GM21619 (cell line): ENCODE results near the gene UNC5CL.
A peak's percentile ranks its signal among the peaks of the same experiment; 100 is the strongest.
"Not testable (repeated sequence)": the region's sequence is repeated elsewhere in the genome, so short reads cannot be mapped to it uniquely, and the experiment has no call there.

Experiments used
- ATAC-seq: cut with Tn5 transposase; IDR thresholded peaks from one replicate; pipeline ENCODE4 v1.9.1; 2021; ENCODE audit not compliant: unreplicated experiment

UNC5CL gene

DNA sequence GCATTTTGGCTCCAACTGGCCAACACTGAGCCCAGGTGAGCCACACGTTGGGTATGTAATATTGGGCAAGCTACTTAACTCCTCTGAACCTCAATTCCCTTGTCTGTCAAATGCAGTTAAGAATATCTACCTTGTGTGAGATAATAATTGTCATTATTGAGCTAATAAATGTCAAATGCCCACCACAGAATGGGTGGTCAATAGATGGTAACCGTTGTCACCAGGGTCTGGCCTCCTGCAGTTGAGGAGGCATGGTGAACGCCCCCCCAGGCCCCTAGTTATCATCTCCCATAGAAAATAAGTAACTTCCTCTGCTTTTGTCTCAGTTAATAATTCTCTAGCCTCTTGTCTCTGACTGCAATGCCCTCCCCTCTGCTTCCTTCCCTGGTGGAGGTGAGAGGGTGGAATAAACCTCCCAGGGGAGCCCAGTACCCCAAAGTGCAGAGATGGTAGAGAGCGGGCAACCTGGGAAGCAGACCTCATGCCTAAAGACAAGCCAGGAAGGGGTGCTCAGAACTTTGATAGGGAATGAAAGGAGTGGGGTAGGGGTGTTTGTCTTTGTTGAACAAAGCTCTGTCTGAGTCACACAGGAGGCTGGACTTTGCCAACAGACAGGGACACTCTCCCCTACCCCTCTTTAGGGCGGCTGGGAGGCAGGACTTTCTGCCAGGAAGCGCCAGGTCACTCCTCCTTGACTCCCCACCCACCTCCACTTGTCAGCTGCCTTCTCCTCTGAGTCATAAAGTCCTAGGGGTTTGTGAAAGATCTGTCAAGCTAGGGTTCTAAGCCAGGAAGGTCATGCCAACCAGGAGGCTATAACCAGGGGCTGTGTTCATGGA, 1.3 kb upstream of the UNC5CL start:
- peak; percentile 69 for ATAC-seq

DNA sequence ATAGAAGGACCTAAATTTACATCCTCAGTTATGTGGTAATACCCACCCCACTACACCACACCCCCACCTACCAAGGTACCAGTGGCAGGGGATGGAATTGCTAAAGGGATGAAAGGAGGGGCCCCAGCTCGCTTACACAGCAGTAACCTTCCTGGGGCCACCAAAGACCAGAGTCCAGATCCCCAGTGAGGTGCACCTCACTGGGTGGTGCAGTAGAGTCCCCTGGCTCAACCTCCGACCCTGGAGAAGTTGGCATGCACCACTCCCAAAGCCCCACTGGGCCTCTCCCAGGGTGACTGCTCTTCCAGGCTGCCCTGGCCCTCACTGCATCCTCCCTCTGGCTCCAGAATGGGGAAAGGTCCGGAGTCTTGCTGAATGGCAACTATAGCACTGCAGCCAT, 816 bp downstream of the UNC5CL start:
- no peak for ATAC-seq

- ATAC-seq = no peak
Observed at GRCh38 chr6:41037107-41037900, 1.7 kb downstream of the UNC5CL start.

- no peak for ATAC-seq
Observed at GRCh38 chr6:41036601-41037000, 2.4 kb downstream of the UNC5CL start.

DNA sequence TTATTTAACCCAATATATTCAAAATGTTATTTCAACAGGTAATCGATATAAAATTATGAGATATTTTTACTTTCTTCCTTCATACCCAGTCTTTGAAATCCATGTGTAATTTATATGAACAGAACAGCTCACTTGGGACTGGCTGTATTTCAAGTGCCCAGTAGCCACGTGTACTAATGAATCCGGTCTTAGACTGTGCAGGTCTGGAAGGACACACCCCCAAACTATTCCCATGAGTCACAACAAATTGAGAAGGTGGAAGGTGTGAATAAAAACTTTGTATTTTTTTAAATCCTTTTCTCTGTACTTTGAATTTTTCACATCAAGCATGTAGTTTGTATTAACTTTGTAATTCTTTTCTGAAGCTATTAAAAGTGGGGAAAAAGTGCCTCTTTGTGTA, 2.8 kb downstream of the UNC5CL start:
- ATAC-seq = no peak

DNA sequence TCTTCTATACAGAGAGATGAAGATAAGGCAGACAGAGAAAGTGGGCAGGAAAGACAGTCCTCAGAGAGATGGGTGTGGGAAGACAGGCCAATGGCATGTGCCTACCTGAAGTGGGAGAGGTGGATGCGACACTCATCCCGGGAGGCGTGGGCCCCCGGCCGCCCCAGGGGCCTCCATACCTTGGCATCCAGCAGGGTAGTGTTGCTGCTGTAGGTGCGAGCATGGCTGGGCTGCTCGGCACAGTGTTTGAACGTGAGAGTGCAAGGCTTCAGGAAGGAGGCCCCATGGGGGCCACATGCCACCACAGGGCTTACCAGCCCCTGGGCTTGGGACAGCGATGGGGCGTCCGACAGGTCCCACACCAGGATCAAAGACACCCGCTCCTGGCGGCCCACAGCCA, 5.2 kb downstream of the UNC5CL start:
- ATAC-seq = no peak

GRCh38 chr6:41032830-41033229, 6.2 kb downstream of the UNC5CL start:
- no peak for ATAC-seq

GRCh38 chr6:41028561-41029412, 10.2 kb downstream of the UNC5CL start:
- ATAC-seq = no peak

- peak; percentile 90 for ATAC-seq
Observed at GRCh38 chr6:41027799-41028560, 11.0 kb downstream of the UNC5CL start.

DNA sequence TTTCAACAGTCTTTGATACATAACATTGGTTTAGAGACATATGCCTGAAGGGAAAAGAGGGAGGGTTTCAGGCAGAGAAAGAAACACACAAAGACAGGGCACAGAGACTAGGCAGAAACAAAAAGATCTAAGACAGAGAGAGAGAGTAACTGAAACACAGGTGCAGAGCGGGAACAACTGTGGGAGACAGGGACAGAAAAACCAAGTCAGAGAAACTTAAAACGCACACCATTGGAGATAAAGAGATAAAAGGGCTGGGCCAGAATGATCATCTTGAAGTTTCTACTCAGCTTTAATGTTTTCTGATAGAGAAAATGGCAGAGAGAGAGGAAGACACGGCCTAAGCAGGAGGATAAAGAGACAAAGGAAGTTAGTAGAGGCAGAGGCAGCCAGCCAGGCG, 11.8 kb downstream of the UNC5CL start:
- ATAC-seq = no peak

DNA sequence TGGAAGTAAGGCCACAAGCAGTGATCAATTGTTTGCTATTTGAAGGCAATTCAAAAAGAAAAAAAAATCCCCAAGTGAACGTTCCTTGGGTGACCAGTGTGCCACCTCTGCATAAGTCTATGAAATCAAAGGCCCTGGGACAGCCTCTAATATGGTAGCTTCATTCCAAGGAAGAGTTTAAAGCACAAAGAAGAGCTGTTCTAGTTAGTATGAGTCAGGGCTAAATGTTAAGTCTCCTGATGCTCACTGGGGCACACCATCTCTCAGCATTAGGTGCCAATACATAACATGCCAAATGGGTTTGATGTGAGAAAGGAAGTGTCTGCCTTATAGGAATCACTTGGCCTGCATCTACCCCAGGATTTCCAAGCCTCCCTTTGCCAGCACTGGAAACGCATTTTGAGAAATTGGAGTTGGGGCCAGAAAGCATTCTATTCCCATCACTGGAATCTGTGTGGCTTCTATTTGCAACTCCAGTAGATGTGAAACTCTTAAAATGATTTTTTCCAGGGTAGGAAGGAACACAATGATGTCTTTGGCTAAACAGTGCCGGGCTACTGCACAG, 13.0 kb downstream of the UNC5CL start:
- no peak for ATAC-seq

- ATAC-seq = no peak
Observed at GRCh38 chr6:41023114-41023513, 15.9 kb downstream of the UNC5CL start.

- ATAC-seq = no peak
Observed at GRCh38 chr6:41022294-41022693, 16.7 kb downstream of the UNC5CL start.

- no peak for ATAC-seq
Observed at GRCh38 chr6:41021832-41022231, 17.2 kb downstream of the UNC5CL start.

GRCh38 chr6:41017663-41018062, 21.4 kb downstream of the UNC5CL start:
- ATAC-seq = no peak

GRCh38 chr6:41015860-41016259, 23.2 kb downstream of the UNC5CL start:
- not testable (repeated sequence) for ATAC-seq

GRCh38 chr6:41014780-41015179, 24.2 kb downstream of the UNC5CL start:
- ATAC-seq = no peak

- ATAC-seq = no peak
Observed at GRCh38 chr6:41013466-41014153, 25.4 kb downstream of the UNC5CL start.

DNA sequence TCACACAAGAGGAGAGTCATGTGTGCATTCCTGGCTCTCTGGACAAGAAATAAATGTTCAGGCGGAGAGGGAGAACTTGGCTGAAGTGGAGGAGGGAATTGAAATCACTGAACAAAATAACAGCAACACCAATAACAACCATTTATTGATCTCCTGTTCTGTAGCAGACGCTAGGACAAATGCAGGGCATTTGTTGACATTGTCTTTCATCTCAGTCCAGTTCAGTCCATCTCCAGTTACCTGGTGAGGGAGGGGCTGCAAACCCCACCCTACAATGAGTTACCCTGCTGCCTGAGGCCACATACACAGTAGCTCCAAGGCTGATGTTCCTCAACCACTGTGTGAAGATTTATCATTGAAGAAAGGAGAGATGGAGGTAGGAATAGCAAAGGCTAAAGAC, 27.3 kb downstream of the UNC5CL start:
- ATAC-seq = no peak

DNA sequence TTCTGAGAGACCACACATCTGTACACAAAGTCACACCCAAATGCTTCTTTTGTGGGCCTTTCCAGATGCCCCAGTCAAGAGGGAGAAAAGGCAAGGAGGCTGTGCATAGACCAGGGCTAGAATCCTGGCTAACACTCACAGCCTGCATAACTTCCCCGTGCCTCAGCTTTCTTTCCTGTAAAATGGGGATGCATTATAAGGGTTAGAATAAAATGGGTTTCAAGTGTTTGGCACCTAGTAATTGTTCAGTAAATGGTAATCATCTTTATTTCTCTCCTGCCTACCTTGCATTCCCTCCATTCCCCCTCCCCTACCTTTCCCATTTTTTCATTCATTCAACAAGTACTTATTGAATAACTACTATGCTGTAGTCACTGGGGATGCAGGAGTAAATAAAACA, 29.4 kb downstream of the UNC5CL start:
- ATAC-seq = no peak
